Measurements from ENCODE around the gene SLC12A2. TPM values are rescaled to one million over a fixed set of nuclear protein-coding genes. Genes with fewer than 3 reads are reported as not detected.

The SLC12A2 gene
- total RNA-seq, result 10 to 100 TPM; 14.0 to 15.3 TPM

GRCh38 chr5:128083033-128083810 lies at the start of gene SLC12A2:
SLC12A2 (plus strand) TSS chr5:128083766; CDS start chr5:128083955, 189 bp downstream.

